Body of pancreas (tissue), 4 donors: ENCODE results near the gene CFAP46.

ENCODE experiments used
- CTCF ChIP-seq, 7 experiments: fragments of 450-650 bp in 4 of 7; fragments of 200-600 bp in 3 of 7; sonication (generic) in 3 of 7; IDR thresholded peaks; one replicate each; pipeline ENCODE4 v1.5.1; 2016 to 2019; ENCODE audit warnings: antibody characterized with exemption in 7 of 7
- POLR2A ChIP-seq, 3 donors: fragments of 450-650 bp; IDR thresholded peaks; one replicate each; pipeline ENCODE4 v1.6.1; 2016; ENCODE audit warnings: antibody characterized with exemption in 3 of 3, mild to moderate bottlenecking in 2 of 3

GRCh38 chr10:132764108-132764507 lies 178.3 kb downstream of the CFAP46 start:
- TF ChIP-seq CTCF (IDR thresholded peaks at IDR 0.05) (no peak), POLR2A (IDR thresholded peaks at IDR 0.05) (no peak)
